ENCODE measurements around the gene SLU7.

GRCh38 chr5:160382346-160382745 is 36.5 kb downstream of the SLU7 start:
- TF ChIP-seq, protein P1, sequence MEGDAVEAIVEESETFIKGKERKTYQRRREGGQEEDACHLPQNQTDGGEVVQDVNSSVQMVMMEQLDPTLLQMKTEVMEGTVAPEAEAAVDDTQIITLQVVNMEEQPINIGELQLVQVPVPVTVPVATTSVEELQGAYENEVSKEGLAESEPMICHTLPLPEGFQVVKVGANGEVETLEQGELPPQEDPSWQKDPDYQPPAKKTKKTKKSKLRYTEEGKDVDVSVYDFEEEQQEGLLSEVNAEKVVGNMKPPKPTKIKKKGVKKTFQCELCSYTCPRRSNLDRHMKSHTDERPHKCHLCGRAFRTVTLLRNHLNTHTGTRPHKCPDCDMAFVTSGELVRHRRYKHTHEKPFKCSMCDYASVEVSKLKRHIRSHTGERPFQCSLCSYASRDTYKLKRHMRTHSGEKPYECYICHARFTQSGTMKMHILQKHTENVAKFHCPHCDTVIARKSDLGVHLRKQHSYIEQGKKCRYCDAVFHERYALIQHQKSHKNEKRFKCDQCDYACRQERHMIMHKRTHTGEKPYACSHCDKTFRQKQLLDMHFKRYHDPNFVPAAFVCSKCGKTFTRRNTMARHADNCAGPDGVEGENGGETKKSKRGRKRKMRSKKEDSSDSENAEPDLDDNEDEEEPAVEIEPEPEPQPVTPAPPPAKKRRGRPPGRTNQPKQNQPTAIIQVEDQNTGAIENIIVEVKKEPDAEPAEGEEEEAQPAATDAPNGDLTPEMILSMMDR (IDR thresholded peaks at IDR 0.05): no peak
- TF ChIP-seq POLR2AphosphoS5 (IDR thresholded peaks at IDR 0.05) (no peak), POLR2A (IDR thresholded peaks at IDR 0.05) (no peak), EP300 (IDR thresholded peaks at IDR 0.05) (no peak)
